RWPE2 (cell line): ENCODE measurements around the gene GMPR2.
A peak's percentile ranks its signal among the peaks of the same experiment; 100 is the strongest.

Experiments
- ATAC-seq: fragments of 200-7000 bp; cut with Tn5 transposase; 3 replicates; pipeline ENCODE4 v1.9.1; 2021; ENCODE audit warnings: low read depth
- DNase-seq: peaks from one replicate; pipeline ENCODE4 v3.0.0-alpha.2; 2020; ENCODE audit warnings: low spot score
- H3K27ac ChIP-seq: fragments of 450-650 bp; 2 replicates; pipeline ENCODE4 v1.5.1; 2017; ENCODE audit warnings: mild to moderate bottlenecking; ENCODE audit not compliant: poor library complexity, severe bottlenecking
- H3K27me3 ChIP-seq: fragments of 250-450 bp; sonication (Bioruptor Pico); 2 replicates; pipeline ENCODE4 v1.5.1; 2021; ENCODE audit warnings: mild to moderate bottlenecking, moderate library complexity; ENCODE audit not compliant: insufficient read depth, poor library complexity, severe bottlenecking
- H3K36me3 ChIP-seq: fragments of 250-450 bp; sonication (Bioruptor Pico); 2 replicates; pipeline ENCODE4 v1.5.1; 2020; ENCODE audit warnings: low read depth, mild to moderate bottlenecking, moderate library complexity
- H3K4me1 ChIP-seq: fragments of 250-450 bp; sonication (Bioruptor Pico); 2 replicates; pipeline ENCODE4 v1.5.1; 2021; ENCODE audit warnings: mild to moderate bottlenecking, moderate library complexity; ENCODE audit not compliant: insufficient read depth, poor library complexity, severe bottlenecking
- H3K4me3 ChIP-seq: fragments of 250-450 bp; sonication (Bioruptor Pico); 2 replicates; pipeline ENCODE4 v1.5.1; 2021; ENCODE audit warnings: mild to moderate bottlenecking, moderate library complexity; ENCODE audit not compliant: severe bottlenecking
- H3K9me3 ChIP-seq: fragments of 250-450 bp; sonication (Bioruptor Pico); 2 replicates; pipeline ENCODE4 v1.5.1; 2021; ENCODE audit warnings: mild to moderate bottlenecking, moderate library complexity; ENCODE audit not compliant: severe bottlenecking
- TF ChIP-seq, protein P1 (sequence below): fragments of 450-650 bp; IDR thresholded peaks from one replicate; pipeline ENCODE4 v1.5.1; 2017; ENCODE audit warnings: mild to moderate bottlenecking, moderate library complexity; ENCODE audit not compliant: poor library complexity, severe bottlenecking

Gene GMPR2

DNA sequence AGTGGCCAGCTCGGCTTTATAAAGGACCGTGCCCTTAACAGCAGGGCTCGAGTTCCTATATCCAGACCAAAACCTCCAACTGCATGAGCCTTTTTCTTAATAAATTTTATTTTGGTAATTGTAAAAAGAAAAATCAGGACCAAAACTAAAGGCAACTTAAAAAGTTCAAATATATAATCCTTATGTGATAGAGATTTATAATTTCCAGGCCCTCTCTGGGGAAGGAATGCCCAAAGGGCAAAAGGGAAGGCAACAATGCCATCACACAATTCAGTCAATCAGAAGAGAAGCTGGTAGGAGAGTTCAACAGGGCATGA lies 43.7 kb upstream of the GMPR2 start:
- Histone ChIP-seq H3K27ac (peak overlapping the region; percentile 62), H3K36me3 (peaks cover 69% of the 10 kb centered on the region), H3K4me3 (peak overlapping the region; percentile 77)

DNA sequence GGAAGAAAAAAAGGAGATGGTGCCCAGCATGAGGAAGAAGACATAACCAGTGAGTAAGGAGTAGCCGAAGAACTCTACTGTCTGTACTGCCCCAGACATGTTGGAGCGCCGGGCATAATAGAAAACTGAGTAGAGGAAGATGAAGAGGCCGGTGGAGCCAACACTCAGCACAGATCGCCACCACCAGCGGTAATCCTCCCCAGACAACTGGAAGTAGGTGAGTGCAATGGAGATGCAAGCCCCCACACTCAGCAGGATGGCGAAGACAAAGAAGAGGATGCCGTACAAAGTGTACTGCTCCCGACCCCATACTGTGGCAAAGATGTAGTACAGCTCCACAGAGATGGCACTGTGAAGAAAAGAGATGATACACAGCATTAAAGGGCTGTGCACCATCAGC lies 43.3 kb upstream of the GMPR2 start:
- Histone ChIP-seq H3K27me3 (no peaks in the 10 kb centered on the region), H3K9me3 (no peaks in the 10 kb centered on the region), H3K27ac (peak overlapping the region; percentile 62), H3K4me1 (peaks cover 7% of the 10 kb centered on the region), H3K4me3 (no peak overlapping the region), H3K36me3 (peaks cover 69% of the 10 kb centered on the region)
- no peak for DNase-seq
- no peak for ATAC-seq
- TF ChIP-seq, protein P1, sequence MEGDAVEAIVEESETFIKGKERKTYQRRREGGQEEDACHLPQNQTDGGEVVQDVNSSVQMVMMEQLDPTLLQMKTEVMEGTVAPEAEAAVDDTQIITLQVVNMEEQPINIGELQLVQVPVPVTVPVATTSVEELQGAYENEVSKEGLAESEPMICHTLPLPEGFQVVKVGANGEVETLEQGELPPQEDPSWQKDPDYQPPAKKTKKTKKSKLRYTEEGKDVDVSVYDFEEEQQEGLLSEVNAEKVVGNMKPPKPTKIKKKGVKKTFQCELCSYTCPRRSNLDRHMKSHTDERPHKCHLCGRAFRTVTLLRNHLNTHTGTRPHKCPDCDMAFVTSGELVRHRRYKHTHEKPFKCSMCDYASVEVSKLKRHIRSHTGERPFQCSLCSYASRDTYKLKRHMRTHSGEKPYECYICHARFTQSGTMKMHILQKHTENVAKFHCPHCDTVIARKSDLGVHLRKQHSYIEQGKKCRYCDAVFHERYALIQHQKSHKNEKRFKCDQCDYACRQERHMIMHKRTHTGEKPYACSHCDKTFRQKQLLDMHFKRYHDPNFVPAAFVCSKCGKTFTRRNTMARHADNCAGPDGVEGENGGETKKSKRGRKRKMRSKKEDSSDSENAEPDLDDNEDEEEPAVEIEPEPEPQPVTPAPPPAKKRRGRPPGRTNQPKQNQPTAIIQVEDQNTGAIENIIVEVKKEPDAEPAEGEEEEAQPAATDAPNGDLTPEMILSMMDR: no peak

More for the DNA sequence above, 43.7 kb upstream of the GMPR2 start:
- DNase-seq (no peak), ATAC-seq (no peak)
- TF ChIP-seq, protein P1: no peak
- H3K9me3 ChIP-seq: no peaks in the 10 kb centered on the region
- peaks cover 4% of the 10 kb centered on the region for H3K4me1 ChIP-seq
- no peaks in the 10 kb centered on the region for H3K27me3 ChIP-seq

DNA sequence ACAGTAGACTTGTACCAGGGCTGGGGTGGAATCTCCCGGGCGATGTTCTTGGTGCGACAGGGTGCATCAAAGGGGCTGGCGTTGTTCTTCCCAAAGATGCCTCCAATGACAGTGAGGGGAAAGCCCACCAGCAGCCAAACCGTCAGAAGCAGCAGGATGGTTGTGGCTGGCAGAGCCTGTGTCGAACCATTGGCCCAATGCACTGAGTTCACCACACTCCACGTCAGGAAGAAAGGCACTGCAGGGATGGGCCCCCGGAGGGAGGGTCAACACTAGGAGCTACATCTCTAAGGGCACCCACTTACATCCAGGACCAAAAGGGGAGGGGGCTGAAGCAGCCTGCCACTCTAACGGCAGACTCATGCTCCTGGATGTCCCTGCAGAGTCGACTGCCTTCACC lies 42.3 kb upstream of the GMPR2 start:
- H3K4me3 ChIP-seq: no peak overlapping the region
- H3K27ac ChIP-seq: no peak overlapping the region
- DNase-seq (peak; percentile 45), ATAC-seq (no peak)
- H3K4me1 ChIP-seq: peaks cover 9% of the 10 kb centered on the region
- peaks cover 61% of the 10 kb centered on the region for H3K36me3 ChIP-seq
- no peaks in the 10 kb centered on the region for H3K9me3 ChIP-seq
- H3K27me3 ChIP-seq: no peaks in the 10 kb centered on the region
- TF ChIP-seq, protein P1: no peak

DNA sequence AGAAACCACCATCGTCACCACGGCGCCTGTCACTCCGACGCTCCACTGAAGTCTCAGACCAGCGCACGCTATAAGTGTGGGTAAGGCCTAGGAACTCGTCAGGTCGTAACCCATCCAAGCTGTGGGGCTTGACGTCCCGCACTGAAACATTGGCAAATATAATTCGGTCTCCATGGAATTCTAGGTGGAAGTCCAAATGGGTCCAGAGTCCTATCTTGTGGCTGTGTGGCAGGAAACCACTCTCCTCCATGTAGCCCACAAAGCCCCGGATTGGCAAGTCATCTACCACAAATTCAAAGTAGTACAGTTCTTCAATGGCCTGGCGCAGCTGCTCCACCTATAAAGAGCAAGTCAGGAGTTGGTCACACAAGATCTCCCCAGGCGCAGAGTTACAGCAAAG lies 39.8 kb upstream of the GMPR2 start:
- Histone ChIP-seq H3K4me3 (no peak overlapping the region), H3K27ac (no peak overlapping the region), H3K9me3 (no peaks in the 10 kb centered on the region), H3K36me3 (peaks cover 36% of the 10 kb centered on the region), H3K4me1 (peaks cover 13% of the 10 kb centered on the region), H3K27me3 (no peaks in the 10 kb centered on the region)
- TF ChIP-seq, protein P1: no peak
- DNase-seq (no peak), ATAC-seq (no peak)

DNA sequence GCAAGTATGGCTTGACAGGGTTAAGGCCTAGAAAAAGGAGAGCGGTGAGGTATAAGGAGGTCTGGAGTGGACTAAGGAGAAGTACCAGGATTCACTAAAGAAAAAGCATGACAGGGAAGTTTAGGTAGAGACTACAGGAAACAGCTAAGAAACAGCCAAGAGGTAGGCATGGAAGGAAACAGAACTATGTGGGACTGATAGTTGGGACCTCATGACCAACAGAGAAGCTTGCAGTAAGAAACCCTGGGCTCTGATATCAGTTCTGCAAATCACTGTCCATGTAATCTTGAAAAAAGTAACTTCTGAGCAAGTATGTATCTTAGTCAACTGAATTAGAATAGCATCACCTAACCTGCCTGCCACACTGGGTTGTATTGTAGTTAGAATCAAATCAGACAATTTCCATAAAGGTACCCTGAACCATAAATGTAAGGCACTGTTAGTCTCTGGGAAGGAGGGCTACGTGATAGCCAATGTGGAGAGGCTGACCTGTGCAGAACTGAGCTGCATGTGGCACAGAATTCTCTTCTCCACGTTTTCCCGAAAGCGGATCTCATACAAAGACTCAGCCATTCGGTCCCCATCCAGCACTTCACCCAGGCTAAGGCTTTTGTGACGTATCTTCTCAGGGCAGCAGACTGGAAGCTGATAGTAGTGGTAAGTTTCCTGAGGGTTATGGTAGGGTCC lies 38.4 kb upstream of the GMPR2 start:
- H3K4me1 ChIP-seq: peaks cover 9% of the 10 kb centered on the region
- TF ChIP-seq, protein P1: no peak
- DNase-seq (no peak), ATAC-seq (no peak)
- H3K27ac ChIP-seq: peak overlapping the region; percentile 76
- H3K27me3 ChIP-seq: no peaks in the 10 kb centered on the region
- H3K9me3 ChIP-seq: no peaks in the 10 kb centered on the region
- H3K4me3 ChIP-seq: peak overlapping the region; percentile 92
- H3K36me3 ChIP-seq: peaks cover 32% of the 10 kb centered on the region
